Measurements from ENCODE around the gene TBK1.

GRCh38 chr12:64494998-64495729 is 43.2 kb downstream of the TBK1 start:
- TF ChIP-seq, protein P1, sequence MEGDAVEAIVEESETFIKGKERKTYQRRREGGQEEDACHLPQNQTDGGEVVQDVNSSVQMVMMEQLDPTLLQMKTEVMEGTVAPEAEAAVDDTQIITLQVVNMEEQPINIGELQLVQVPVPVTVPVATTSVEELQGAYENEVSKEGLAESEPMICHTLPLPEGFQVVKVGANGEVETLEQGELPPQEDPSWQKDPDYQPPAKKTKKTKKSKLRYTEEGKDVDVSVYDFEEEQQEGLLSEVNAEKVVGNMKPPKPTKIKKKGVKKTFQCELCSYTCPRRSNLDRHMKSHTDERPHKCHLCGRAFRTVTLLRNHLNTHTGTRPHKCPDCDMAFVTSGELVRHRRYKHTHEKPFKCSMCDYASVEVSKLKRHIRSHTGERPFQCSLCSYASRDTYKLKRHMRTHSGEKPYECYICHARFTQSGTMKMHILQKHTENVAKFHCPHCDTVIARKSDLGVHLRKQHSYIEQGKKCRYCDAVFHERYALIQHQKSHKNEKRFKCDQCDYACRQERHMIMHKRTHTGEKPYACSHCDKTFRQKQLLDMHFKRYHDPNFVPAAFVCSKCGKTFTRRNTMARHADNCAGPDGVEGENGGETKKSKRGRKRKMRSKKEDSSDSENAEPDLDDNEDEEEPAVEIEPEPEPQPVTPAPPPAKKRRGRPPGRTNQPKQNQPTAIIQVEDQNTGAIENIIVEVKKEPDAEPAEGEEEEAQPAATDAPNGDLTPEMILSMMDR (IDR thresholded peaks at IDR 0.05): no peak
- no peak for TF ChIP-seq ZFX (IDR thresholded peaks at IDR 0.05; ENCODE audit: borderline replicate concordance)
